Activated CD8-positive, alpha-beta T cell treated with anti-CD3 and anti-CD28 coated beads for 36 hours (primary cell): ENCODE results near the gene ABHD1. TPM values are rescaled to one million over a fixed set of nuclear protein-coding genes. Genes with fewer than 3 reads are reported as not detected.
A peak's percentile ranks its signal among the peaks of the same experiment; 100 is the strongest.
"Not testable (repeated sequence)": the region's sequence is repeated elsewhere in the genome, so short reads cannot be mapped to it uniquely, and the experiment has no call there.

Experiments
- ATAC-seq: fragments of 200-7000 bp; cut with Tn5 transposase; one replicate; pipeline ENCODE4 v1.10.0; 2021; ENCODE audit warnings: mild to moderate bottlenecking, moderate library complexity
- CTCF ChIA-PET: fragments of 350-600 bp; sonication (Branson Sonifier 250); formaldehyde crosslinking; loops from one replicate; lab custom pipeline; 2021; ENCODE audit warnings: antibody characterized with exemption; lab: Charles Lee
- POLR2A ChIA-PET: fragments of 350-600 bp; sonication (Branson Sonifier 250); formaldehyde crosslinking; loops from one replicate; lab custom pipeline; 2021; ENCODE audit warnings: antibody characterized with exemption; lab: Charles Lee
- DNase-seq: peaks from one replicate; pipeline ENCODE4 v3.0.0-alpha.2; 2020
- H3K27ac Mint-ChIP-seq: one replicate; pipeline ENCODE4 v1.8.0; 2021; ENCODE audit warnings: mild to moderate bottlenecking, mixed read lengths
- H3K27me3 Mint-ChIP-seq: one replicate; pipeline ENCODE4 v1.8.0; 2021; ENCODE audit warnings: mixed read lengths
- H3K36me3 Mint-ChIP-seq: one replicate; pipeline ENCODE4 v1.8.0; 2021; ENCODE audit warnings: low read depth, mixed read lengths
- H3K4me1 Mint-ChIP-seq: one replicate; pipeline ENCODE4 v1.8.0; 2021; ENCODE audit warnings: low read depth, mixed read lengths
- H3K4me3 Mint-ChIP-seq: one replicate; pipeline ENCODE4 v1.8.0; 2021; ENCODE audit warnings: mild to moderate bottlenecking, moderate library complexity, mixed read lengths
- H3K9me3 Mint-ChIP-seq: one replicate; pipeline ENCODE4 v1.8.0; 2021; ENCODE audit warnings: mixed read lengths
- CTCF ChIP-seq: fragments of 200-600 bp; IDR thresholded peaks from one replicate; pipeline ENCODE4 v1.8.0; 2022; ENCODE audit warnings: antibody characterized with exemption, mild to moderate bottlenecking
- intact Hi-C: fragments of 100-400 bp; cut with micrococcal nuclease; formaldehyde crosslinking; loops from one replicate; pipeline ENCODE4 v1.10.0; 2022
- total RNA-seq, 2 experiments: library from RNA; stranded (reverse); gene quantifications; one replicate each; pipeline ENCODE4 v1.2.3, GENCODE V29; 2021

ABHD1 gene
- total RNA-seq, 2 experiments from 2014 or later: 0.36 to 0.50 TPM

- no peak for TF ChIP-seq CTCF
- Mint-ChIP-seq H3K4me1 (no peaks in the 10 kb centered on the region), H3K4me3 (no peak overlapping the region), H3K27ac (no peak overlapping the region), H3K36me3 (no peaks in the 10 kb centered on the region), H3K27me3 (peaks cover 5% of the 10 kb centered on the region), H3K9me3 (no peaks in the 10 kb centered on the region)
- DNase-seq: no peak
- ChIA-PET POLR2A (interaction anchor here (0.6 to 1.1 kb wide), 2 partner anchors 25 to 29 kb away, joined by 3 read pairs; partner anchors contain the start of gene PREB), CTCF (interaction anchor here (0.9 to 2.7 kb wide), 5 partner anchors 10 to 194 kb away, joined by 3 to 9 read pairs (median 4); no protein-coding TSS in a partner anchor)
- no peak for ATAC-seq
- intact Hi-C loops: no loop called here
Measured at GRCh38 chr2:27109083-27109482, 14.5 kb upstream of the ABHD1 start.

GRCh38 chr2:27110603-27111352 is 12.8 kb upstream of the ABHD1 start:
- ChIA-PET CTCF (interaction anchor here (1.1 to 2.7 kb wide), 3 partner anchors 11 to 192 kb away, joined by 3 to 14 read pairs (median 9); no protein-coding TSS in a partner anchor), POLR2A (interaction anchor here (1.0 kb wide), 1 partner anchor 13 kb away, joined by 3 read pairs; the partner anchor contains the start of gene ABHD1)
- H3K36me3 Mint-ChIP-seq, H3K27ac Mint-ChIP-seq, H3K9me3 Mint-ChIP-seq, H3K27me3 Mint-ChIP-seq, intact Hi-C loops, DNase-seq, ATAC-seq, H3K4me3 Mint-ChIP-seq, H3K4me1 Mint-ChIP-seq: not testable (repeated sequence)

GRCh38 chr2:27111392-27112078 is 12.1 kb upstream of the ABHD1 start:
- H3K27me3 Mint-ChIP-seq, ATAC-seq, H3K27ac Mint-ChIP-seq, DNase-seq, H3K36me3 Mint-ChIP-seq, H3K4me1 Mint-ChIP-seq, H3K4me3 Mint-ChIP-seq, intact Hi-C loops, H3K9me3 Mint-ChIP-seq: not testable (repeated sequence)
- ChIA-PET CTCF (interaction anchor here (0.7 to 2.7 kb wide), 4 partner anchors 12 to 192 kb away, joined by 3 to 14 read pairs (median 6); partner anchors contain the start of gene ABHD1), POLR2A (interaction anchor here (1.0 kb wide), 1 partner anchor 12 kb away, joined by 3 read pairs; the partner anchor contains the start of gene ABHD1)

GRCh38 chr2:27115519-27115918 is 8.1 kb upstream of the ABHD1 start:
- Mint-ChIP-seq H3K27me3 (peaks cover 23% of the 10 kb centered on the region), H3K4me1 (peaks cover 9% of the 10 kb centered on the region), H3K4me3 (no peak overlapping the region), H3K27ac (no peak overlapping the region), H3K9me3 (no peaks in the 10 kb centered on the region), H3K36me3 (no peaks in the 10 kb centered on the region)
- DNase-seq (no peak), ATAC-seq (no peak)
- CTCF ChIA-PET: no interaction called here
- TF ChIP-seq CTCF: no peak
- POLR2A ChIA-PET: interaction anchor here (1.8 kb wide), 1 partner anchor 17 kb away, joined by 4 read pairs; no protein-coding TSS in a partner anchor
- intact Hi-C loops: no loop called here

GRCh38 chr2:27117995-27118524 is 5.6 kb upstream of the ABHD1 start:
- TF ChIP-seq CTCF: no peak
- DNase-seq (no peak), ATAC-seq (no peak)
- POLR2A ChIA-PET: interaction anchor here (0.6 to 1.1 kb wide), 3 partner anchors 13 to 34 kb away, joined by 3 to 4 read pairs (median 3); no protein-coding TSS in a partner anchor
- intact Hi-C loops: no loop called here
- H3K27me3 Mint-ChIP-seq: peaks cover 23% of the 10 kb centered on the region
- H3K27ac Mint-ChIP-seq: peak overlapping the region; percentile 22
- CTCF ChIA-PET: interaction anchor here (1.3 kb wide), 1 partner anchor 16 kb away, joined by 3 read pairs; the partner anchor contains the start of gene PREB
- no peaks in the 10 kb centered on the region for H3K9me3 Mint-ChIP-seq
- peaks cover 10% of the 10 kb centered on the region for H3K4me1 Mint-ChIP-seq
- no peaks in the 10 kb centered on the region for H3K36me3 Mint-ChIP-seq
- peak overlapping the region; percentile 61 for H3K4me3 Mint-ChIP-seq
